H54 (cell line): ENCODE data around the gene SLC26A1.

Source experiments
- DNase-seq: peaks from one replicate; pipeline ENCODE4 v3.0.0; 2011; ENCODE audit warnings: low spot score, mixed read lengths; ENCODE audit not compliant: insufficient read length
- FAIRE-seq: peaks from 3 replicates; lab custom pipeline; 2011; peaks lifted over from hg19 to GRCh38; lab: Jason Lieb, UNC
- POLR2A ChIP-seq: IDR thresholded peaks from 2 replicates; pipeline ENCODE4 v1.6.1; 2011; ENCODE audit warnings: low read depth, mild to moderate bottlenecking, low read length

The SLC26A1 gene

DNA sequence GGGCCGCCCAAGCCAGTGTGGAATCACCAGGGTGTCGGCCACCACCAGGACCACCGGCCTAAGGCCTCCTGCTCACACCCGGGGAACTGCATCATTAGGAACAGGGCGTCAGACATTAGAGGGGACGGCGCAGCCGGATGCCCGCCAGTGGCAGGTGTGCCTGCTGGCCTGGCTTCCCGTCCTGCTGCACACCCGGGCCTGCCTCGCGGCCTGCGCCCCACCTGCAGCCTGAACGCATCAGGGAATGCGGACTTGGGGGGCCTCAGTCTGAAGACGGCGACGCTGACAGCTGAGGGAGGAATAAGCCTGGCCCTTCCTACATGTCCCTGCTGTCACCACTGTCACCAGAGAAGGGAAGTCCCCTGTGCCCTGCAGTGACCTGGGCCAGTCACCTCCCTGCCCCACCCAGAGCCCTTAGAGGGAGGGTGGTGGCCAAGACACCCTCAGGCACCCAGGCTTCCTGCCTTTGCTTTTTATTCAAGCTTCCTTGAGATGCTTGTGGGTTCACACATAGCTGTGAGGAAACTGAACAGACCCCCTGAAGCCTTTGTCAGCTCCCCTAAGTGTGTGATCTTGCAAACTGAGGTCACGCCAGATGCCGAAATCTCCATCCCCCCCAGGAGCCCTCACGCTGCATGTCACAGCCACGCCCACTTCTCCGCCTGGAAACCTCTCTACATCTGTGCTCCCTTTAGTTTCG, 23.0 kb downstream of the SLC26A1 start:
- no peak for TF ChIP-seq POLR2A
- FAIRE-seq, result no peak

DNA sequence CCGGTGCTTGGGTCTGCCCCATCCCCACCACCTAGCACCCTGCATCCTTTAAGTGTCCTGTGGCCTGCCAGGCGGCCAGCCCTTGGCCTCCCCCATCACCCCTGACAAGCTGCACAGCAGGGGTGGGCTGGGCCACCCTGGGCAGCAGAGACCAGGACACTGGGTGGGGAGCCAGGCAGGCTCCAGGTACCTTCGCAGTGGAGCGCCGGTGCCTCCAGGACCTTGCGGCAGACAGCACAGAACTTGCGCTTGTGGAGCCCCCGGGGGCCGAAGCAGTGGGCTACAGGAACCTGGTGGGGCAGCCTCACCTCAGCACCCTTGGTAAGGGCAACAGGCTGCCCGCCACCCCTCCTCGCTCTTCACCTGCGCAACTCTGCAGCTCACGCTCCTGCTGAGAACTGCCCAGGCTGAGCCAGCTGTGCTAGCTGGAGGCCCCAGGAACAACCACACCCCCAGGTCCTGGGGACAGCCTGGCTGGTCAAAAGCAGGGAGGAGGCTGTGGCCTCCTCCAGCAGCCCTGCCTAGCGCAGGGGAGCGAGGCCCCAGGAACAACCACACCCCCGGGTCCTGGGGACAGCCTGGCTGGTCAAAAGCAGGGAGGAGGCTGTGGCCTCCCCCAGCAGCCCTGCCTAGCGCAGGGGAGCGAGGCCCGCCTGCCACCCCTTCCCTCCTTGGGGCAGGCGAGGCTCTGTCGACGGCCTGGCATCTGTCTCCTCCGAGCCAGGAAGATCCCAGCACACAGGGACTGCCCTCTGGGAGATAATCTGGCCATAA, 24.4 kb downstream of the SLC26A1 start:
- no peak for FAIRE-seq
- no peak for TF ChIP-seq POLR2A
- no peak for DNase-seq

More for the DNA sequence above, 23.0 kb downstream of the SLC26A1 start:
- no peak for DNase-seq

DNA sequence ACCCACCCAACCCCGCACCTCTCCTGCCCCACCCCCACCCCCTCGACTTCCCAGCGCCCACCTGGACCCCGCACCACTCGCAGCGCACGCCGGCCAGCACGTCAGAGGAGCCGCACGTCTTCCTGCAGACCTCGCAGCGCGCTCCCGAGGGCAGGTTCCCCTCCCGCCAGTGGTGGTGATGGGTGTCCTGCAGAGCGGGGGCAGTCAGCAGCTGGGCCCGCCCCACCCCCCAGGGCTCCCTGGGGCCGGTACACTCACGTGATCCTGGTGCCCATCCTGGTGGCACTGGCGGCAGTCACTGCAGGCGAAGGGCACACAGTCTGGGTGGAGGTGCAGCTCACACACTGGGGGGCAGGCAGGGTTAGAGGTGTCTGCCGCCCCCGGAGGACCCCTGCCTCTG, 25.0 kb downstream of the SLC26A1 start:
- DNase-seq, result no peak
- no peak for FAIRE-seq
- TF ChIP-seq POLR2A, result no peak

DNA sequence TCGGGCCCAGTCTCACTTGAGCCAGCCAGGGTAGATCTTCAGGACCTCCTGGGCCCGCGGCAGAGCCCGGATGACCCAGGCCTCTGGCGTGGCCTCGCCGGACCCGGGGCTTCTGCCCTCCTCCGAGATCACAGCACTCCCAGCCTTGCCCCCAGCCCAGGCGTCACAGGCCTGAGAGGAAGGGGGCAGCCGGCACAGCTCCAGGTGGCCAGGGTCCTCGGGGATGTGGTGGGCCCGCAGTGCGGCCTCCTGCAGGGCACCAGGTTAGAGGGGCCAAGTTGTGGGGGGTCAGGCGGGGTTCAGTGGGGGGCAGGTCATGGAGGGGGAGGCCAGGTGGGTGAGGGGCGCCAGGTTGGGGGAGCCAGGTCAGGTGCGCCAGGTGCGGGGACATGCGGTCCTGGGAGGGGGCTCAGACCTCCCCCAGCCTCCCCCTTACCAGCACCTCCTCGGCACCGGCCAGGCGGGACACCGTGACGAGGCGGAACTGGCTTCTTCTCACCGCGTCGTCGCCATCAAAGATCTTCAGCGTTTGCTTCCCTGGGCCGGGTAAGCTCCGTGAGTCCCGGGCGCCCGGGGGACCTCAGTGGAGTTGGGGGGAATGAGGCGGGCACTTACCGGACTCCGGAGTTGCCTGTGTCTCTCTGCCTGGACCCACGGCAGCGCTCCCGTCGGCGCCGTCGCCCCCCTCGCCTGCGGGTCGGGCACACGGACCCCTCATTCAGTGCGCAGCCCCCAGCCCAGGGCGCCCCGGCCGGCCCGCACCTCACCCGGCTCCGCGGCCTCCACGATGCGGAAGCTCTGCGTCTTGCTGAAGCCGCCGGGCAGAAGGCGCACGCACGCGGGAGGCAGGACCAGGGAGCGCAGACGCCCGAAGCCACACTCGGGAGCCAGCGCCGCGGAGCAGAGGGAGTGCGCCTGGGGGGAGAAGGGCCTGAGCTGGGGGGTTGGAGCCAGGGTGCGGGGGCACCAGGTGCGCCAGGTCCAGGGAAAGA, 25.8 kb downstream of the SLC26A1 start:
- TF ChIP-seq POLR2A, result no peak
- FAIRE-seq, result no peak
- no peak for DNase-seq

DNA sequence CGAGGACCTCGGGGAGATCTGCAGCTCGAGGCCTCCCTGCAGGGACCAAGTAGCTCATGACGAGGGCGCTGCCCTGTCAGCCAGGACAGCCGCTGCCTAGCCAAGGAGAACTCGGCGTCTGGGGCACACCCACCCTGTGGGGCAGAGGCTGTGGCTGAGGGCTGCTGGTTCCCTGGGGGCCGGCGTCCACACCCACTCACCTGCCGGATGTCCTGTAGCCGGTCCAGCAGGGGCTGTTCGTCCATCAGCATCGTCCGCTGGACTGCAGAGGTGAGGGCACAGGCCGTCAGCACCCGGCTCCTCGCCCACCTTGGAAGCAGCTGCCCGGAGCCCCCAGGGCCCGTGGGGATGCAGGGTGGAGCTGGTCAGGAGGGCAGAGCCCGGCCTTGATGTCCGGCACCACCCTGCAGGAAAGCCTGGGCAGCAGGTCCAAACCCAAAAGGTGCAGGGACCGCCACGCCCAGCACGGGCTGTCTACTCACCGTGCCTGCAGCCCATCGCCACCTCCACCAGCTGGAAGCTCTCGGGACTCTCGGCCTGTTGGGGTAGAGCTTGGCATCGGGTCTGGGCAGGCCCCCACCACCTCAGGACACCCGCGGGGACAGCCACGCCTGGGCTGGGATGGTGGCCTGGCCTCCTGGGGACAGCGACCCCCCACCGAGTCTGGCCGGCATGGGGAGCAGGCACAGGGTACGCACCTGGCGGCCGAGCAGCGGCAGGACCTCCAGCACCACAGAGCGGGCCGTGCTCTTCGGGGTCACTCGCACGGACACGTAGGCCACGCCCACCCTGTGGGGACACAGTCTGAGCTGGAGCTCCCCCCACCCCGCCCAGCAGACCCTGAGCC, 26.7 kb downstream of the SLC26A1 start:
- no peak for TF ChIP-seq POLR2A
- FAIRE-seq (no peak), DNase-seq (no peak)

DNA sequence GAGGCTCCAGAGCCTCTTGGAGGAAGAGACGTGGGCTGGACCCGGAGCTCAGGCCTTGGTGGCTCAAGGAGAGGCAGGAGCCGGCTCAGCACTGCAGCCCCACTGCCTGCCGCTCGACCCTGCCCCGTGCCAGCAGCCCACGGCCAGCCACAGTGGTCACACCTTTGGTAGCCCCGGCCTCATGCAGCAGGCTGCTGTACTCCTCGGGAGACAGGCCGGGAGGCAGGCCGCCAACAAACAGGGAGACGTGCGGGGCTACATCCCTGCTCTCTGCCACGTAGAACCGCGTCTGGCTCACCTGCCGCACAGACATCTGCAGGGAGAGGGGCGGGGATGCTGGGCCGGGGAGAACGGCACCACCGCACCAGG, 27.5 kb downstream of the SLC26A1 start:
- DNase-seq, result no peak
- no peak for FAIRE-seq
- TF ChIP-seq POLR2A, result no peak

DNA sequence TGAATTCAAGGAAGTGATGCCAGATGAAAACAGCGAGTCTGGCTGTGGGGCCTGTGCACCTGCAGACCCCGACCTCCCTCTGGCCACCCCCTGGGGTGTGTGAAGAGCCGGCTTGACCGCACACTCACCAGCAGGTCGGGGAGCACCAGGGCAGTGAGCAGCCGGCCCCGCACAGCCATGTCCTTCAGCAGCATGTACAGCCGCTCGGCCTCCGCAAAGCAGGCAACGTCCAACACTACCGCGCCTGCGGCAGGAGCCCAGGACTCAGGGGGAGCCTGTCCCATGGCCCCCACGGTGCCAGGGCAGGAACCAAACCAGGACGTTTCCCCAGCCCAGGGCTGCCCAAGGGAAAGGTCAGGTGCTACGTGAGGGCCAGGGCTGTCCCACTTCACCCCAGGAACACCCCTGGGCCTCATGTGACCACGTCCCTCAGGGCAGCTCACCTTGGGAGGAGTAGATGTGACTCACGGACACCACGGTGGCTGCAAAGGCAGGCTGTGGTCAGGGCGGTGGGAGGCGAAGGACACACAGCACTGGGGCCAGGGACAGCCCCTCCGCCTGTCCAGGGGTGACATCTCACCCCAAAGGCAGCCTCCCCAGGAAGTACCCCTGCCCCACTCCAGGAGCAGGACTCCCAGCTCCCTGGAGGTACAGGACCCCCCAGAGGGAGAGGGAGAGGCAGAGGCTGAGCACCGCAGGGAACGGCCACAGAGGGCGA, 28.0 kb downstream of the SLC26A1 start:
- no peak for TF ChIP-seq POLR2A
- FAIRE-seq (no peak), DNase-seq (no peak)

DNA sequence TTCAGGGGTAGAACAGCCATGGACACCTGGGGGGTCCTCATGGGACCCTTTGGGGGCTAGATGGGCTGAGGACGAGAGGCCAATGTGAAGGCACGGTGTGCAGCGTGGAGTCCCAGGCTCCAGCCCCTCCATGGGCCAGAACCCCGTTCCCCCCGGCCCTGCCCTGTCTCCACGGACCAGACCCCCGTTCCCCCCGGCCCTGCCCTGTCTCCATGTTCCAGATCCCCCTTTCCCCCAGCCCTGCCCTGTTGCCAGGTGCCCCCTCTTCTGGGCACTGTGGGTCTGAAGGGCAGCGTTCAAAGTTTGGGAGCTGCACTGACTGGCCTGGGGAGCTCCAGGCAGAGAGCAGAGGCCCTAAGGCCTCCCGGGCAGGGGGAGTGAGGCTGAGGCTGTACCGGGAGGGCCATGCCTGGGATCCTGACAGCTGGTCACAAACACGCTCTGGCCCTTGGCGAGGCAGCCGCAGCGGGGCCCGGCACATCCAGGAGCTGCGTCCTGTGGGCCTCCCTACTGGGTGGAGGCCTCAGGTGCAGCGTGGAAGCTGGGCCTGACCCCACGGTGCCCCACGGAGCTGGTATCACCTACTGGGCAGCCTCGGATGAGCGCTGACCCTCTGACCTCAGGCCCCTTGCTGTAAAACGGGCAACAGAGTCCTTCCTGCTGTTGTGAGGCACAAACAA, 28.7 kb downstream of the SLC26A1 start:
- DNase-seq, result no peak
- TF ChIP-seq POLR2A, result no peak
- no peak for FAIRE-seq

DNA sequence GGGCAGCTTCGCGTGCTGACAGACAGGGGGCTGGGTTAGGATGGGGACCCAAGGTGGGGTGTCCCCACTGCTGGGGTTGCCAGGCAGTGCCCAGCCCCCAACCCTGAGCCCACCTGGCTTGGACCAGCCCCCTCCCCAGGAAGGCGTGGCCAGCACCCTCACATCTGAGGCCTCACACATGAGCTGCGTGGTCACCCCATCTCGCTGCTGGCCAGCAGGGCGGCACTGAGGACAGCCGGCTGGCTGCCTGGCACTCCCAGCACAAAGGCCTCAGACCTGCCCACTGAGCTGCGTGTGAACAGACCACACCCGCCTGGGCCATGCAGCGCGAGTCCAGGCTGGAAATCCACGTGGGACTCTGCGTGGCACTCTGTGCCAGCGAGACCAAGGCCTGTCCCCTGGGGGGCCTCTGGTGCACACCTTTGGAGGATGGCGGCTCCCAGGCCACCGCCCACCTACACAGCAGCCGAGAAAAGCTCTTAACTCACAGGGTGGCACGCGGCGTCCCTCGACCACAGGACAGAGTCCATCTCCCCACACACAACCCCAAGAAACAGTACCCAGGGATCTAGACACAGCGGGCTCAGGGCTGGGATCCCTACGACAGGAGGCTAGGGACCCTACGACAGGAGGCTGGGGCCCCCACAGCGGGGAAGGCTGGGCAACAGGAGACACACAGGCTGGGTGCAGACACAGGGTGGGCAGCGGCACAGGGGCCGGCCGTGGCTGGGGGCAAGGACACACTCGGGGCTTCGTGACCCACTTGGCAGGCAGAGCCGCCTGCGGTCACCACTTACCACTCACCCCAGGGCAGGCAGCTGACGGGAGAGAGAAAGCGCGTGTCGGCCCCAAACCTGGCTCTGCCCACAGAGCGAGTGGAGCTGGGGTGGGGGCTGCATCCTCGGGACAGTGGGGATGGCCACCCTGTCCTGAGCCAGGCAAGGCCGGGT, 29.7 kb downstream of the SLC26A1 start:
- FAIRE-seq, result no peak
- no peak for TF ChIP-seq POLR2A
- DNase-seq, result no peak

DNA sequence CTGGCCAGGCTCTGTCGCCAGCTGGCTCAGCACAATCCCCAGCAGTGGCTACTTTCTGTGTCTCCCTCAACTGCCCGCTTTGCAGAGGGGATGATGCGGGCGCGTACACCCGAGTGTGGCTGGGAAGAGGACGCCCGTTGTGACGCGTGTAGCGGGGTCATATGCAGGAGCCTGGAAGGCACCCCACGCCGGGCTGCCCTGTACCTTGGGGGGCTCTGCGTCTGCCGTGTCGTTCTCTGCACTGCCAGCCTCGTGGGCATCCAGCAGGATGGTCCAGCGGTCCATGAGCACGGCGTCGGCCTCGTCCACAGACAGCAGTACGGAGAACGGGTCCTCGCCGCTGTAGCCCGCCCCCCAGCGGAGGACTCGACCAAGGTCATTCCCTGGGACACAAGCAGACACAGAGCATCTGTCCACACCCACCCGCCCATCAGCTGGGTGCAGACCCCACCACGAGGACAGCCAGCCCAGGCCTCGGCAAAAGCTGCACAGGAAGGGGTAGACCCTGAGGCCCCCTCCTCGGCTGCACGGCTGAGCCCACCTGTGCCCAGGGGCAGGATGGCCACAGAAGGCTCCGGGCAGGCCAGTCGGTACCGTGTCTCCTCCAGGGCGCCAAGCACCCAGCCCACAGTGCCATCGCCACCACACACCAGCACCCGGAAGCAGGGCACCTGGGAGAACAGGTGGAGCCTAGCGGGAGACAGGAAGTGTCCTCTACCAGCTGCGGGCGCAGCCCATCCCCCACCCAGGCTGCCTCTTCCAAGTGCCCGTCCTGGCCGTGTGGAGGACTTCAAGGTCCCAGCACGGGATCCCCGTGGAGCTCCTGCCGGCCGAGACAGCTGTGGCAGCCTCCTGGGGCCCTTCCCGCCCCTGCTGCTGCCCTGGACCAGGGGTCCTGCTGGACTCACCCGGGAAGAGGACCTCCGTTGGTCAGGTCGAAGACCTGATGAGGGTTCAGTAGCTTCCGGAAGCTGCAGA, 30.7 kb downstream of the SLC26A1 start:
- no peak for TF ChIP-seq POLR2A
- DNase-seq, result no peak
- no peak for FAIRE-seq
